SHP77 (cell line): ENCODE measurements around the gene CLDN18.

Experiments
- DNase-seq, 2 experiments: peaks; one replicate each; lab custom pipeline; 2025; lab: John Stamatoyannopoulos, UW

CLDN18 gene

DNA sequence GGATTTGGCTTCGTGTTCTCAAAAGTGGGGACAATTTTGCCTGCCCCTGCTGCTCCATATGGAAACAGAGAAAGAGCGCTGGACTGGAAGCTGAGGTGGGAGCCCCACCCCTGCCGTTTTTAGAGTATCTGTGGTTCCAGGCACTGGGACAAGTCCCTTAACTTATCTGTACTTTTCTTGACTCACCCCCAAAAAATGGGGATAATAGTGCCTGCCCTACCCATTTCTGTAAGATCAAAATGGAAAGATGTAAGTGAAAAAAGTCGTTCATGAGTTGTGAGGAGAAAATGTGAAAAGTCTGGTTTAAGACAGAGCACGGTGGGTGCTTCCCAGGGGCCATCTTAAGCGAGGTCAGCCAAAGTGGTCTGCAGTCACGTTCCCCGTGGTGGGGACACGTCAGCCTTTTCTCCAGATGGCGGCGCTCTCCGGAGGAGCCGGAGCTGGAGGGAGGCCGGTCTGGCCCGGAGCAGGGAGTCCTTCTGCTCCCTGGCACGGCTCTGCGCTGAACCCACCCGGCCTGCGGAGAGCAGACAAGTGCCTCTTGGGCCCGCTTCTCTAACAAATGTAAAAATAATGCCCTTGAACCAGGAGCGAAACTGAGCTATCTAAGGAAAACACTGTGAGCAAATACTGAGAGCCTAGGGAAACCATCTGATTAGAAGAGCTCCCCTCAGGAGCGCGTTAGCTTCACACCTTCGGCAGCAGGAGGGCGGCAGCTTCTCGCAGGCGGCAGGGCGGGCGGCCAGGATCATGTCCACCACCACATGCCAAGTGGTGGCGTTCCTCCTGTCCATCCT is at the start of gene CLDN18:
Gene CLDN18 (plus strand): TSS at position 690 of the 797 bp plus-strand sequence. CDS start 61 bp downstream, at position 751.
- DNase-seq = no peak

- no peak for DNase-seq
These were observed 47.7 kb upstream of the CLDN18 start for GRCh38 chr3:137962251-137962650.

DNA sequence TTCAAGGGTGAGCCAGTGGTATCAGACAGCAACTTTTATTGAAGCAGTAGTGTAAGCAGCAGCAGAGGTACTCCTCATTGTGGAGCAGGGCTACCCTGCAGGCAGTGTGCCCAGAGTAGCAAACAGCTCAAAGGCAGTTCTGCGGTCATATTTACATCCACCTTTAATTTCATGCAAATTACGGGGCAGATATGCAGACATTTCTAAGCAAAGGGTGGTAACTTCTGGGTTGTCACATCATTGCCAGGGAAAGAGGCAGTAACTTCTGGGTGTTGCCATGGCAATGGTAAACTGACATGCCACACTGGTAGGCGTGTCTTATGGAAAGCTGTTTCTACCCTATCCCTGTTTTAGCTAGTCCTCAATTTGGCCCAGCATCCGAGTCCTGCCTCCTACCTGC is 46.5 kb upstream of the CLDN18 start:
- no peak for DNase-seq

DNA sequence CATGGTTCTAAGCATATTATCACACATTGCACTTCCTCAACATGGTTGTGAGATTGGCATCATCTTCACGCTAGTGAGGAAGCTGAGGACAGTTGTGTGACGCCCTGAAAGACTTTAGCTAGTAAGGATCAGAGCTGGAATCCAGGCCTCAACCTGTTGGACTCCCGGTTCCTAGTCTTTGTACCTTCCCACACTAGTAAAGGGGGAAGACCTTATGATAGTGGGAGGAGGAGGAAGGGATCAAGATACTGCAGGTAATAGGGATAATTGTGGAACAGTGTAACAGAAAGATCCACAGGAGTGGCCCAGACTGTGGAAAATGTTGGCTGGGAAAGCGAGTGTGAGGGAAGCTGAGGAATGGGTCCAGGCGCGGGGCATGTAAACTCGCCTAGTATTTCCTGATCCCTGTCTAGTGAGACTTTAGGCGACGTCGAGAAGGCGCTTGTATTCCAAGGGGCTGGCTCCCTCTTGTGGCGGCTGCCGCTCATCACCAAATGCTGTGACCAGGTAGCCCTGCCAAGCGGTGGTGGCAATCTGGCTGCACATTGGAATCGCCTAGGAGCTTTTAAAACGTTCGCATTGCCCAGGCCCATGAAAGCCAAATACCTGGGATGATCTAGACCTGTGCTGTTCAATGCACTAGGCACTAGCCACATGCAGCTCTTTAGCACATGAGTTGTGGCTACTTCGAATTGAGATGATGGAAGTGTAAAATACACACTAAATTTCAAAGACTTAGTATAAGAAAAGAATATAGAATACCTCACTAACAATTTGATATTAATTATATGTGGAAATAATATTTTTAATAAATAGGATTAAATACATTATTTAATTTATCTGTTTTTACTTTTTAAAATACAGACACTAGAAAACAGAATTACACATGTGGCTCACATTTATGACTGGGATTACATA is 38.8 kb upstream of the CLDN18 start:
- DNase-seq = peak; percentile 66 to 72

DNA sequence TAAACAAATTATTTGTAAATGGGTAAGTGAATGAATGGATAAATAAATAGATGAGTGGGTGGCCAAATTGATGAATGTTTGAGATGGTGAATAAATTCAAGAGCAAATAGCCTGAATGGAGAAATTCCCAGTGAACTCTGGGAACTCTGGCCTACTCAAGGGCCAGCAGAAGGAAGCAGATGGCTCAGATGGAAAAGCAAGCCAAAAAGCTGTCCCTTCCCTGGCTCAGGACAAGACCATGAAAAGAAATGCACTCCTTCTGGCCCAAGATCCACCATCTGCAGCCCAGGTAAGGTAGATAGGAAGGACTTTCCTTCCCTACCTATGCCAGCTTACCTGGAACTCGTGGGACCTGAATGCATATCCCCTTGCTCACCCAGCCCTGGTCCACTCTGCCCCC is 37.6 kb upstream of the CLDN18 start:
- DNase-seq = no peak

DNA sequence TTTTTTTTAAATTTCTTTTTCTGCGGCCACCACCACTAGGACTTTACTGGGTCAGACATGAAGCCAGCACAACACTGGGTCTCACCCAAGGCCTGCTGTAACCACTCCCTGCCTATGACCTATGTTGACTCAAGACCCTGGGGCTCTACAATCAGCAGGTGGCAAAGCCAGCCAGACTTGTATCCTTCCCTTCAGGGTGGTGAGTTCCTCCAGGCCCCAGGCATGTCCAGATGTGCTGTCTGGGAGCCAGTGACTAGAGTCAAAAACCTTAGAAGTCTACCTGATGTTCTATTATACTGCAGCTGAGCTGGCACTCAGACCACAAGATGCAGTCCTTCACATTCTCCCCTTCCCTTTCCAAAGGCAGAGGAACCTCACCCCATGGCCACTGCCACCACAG is 31.6 kb upstream of the CLDN18 start:
- no peak for DNase-seq

DNA sequence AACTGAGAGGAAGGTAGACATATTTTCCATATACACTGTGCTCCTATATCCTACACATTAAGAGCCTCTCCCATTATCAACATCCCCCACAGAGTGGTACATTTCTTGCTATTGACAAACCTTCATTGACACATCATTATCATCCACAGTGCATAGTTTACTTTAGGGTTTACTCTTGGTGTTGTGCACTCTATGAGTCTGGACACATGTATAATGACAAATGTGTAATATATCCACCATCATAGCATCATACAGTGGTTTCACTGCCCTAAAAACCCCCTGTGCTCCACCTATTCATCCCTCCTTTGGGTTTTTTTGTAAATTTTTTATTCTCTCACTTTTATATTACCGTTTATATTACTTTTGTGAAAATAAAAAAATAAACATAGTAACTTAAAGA is 22.2 kb upstream of the CLDN18 start:
- DNase-seq = no peak

DNA sequence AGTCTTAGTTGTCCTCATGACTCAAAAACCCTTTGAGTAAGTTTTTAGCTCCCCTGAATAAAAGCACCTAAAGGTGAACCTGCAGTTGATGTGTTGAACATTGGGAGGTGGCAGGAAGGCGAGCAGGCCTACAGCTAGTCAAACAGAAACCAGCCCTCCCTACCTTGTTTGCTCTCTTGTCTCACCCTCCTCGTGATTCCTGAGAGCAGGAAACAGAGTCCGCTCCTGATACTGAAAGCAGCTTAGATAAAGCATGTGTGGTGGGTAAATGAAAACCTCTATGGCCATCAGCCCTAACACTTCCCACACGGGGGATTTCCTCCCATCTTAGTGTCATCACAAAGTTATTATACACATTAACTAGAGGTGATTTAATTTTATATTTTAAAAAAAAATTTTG is 21.8 kb upstream of the CLDN18 start:
- DNase-seq = peak; percentile 5 to 19

- DNase-seq = no peak
These were observed 21.0 kb upstream of the CLDN18 start for GRCh38 chr3:137988982-137989381.

GRCh38 chr3:137990427-137990826 is 19.5 kb upstream of the CLDN18 start:
- DNase-seq = no peak

DNA sequence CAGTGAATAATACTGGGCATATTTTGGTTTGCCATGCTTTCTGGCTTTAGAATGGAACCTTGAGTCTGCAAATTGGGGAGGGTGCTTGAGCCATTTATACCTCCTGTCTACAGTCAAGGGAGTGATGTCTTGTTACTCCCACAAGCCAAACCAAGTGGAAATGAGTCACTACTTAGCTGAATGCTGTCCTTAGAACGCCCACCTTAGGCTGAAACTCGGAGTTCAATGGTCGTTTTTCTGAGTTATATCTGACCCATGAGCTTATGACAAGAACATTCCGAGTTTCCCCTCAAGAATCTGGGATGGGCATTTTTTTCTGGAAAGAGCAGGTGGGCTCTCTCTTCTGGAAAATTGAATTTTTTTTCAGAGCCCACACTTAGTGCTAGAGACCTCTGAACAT is 17.4 kb upstream of the CLDN18 start:
- no peak for DNase-seq

GRCh38 chr3:137998121-137999042 is 11.6 kb upstream of the CLDN18 start:
- no peak for DNase-seq

- DNase-seq = no peak
These were observed 6.9 kb upstream of the CLDN18 start for GRCh38 chr3:138003069-138003468.

DNA sequence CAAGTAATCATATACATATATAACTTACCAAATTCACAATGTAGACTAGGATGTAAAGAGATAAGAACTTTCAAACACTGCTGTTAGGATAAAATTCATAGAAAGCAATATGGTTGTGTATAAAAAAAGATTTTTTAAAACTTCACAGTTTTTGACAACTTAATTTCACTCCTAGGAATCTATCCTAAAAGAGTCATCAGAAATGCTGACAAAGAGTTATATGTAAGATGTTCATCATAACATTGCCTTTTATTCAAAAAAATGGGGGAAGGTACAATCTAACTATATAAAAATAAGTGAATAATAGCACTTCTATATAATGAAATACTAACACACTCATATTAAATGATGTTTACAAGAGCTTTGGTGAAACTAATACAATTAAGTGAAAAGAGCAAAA is 4.3 kb upstream of the CLDN18 start:
- DNase-seq = no peak

GRCh38 chr3:138007898-138008297 is 2.1 kb upstream of the CLDN18 start:
- no peak for DNase-seq

- no peak for DNase-seq
These were observed 267 bp downstream of the CLDN18 start for GRCh38 chr3:138010273-138010590.

DNA sequence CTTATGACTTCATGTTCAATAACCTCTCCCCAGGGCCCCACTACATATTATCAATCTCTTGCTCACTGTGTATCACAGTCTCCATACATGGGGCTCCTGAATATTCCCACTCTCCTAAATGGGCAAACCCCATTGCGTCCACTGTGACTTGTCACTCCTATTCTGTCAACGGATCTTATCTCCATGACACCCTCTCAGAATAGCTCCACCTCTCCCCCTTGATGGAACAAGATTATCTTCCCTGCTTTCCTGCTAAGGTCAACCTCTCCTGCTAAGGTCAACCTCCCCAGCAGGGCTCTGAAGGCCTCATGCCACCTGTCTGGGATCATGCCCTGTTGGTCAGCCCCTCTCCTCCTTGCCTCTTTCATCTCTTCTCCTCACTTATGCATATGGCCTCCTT is 1.8 kb downstream of the CLDN18 start:
- DNase-seq = no peak

DNA sequence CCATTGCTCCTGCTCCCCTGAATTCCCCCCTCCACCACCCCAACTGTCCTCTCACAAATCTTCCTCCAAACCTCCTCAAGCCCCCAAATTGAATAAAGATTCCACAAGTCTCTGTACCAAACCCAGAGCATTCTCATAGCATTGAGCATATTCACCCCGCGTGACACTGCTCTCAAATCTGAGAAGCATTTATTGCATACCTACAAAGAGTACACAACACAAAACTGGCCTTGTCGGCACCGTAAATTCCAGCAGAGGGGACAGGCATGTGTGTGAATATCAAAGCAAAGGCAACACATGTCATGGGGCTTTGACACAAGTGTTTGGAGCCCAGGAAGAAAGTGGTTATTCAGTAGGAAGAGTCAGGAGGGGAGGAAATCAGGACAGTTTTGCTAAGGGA is 2.6 kb downstream of the CLDN18 start:
- no peak for DNase-seq

- no peak for DNase-seq
These were observed 6.1 kb downstream of the CLDN18 start for GRCh38 chr3:138016065-138016464.

DNA sequence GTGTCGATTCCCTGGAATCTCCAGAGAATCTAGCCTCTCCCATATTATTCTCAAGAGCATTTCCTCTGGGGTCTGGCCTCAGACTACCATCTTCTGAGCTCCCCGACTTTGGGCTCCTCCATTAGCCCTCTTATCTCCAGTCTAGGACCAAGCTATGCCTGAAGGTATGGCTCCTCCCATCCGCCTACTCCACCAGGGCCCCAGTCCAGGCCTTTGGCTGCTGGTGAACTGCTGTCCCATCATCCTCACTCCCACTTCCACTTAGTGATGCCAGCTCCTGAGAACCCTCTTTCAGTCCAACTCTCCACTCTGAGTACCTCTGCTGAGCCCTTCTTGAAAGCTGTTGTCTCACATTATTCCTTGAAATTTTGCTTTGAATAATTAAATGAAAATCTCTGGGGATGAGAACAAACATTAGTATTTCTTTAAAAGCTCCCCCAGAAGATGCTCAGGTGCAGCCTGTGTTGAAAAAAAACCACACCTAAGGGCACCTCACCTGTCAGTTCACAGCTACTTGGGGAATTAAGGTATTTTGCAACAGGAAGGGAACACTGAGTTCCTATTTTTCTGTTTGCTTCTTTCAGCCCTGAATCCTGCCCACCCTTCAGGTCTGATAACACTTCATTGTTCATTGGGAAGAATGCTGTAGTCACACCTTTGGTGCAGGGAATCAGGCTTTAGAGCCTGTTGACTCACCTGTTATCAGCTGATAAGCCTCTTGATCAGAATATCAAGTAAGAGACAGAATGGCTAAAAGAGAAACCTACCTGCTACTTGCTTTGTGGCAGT is 9.5 kb downstream of the CLDN18 start:
- no peak for DNase-seq

GRCh38 chr3:138023754-138024153 is 13.8 kb downstream of the CLDN18 start:
- DNase-seq = no peak
